Measurements from ENCODE around the gene USP40.

USP40 gene

GRCh38 chr2:233449081-233449901 is 117.3 kb downstream of the USP40 start:
- no peak overlapping the region for H3K4me3 ChIP-seq (ENCODE audit: low read depth in 1 of 2, low read length in 2 of 2)
- H3K4me2 ChIP-seq (ENCODE audit: insufficient read depth, low read length): no peak overlapping the region
- H3K9me3 ChIP-seq (ENCODE audit: insufficient read depth, low read length, severe bottlenecking): no peaks in the 10 kb centered on the region
- no peaks in the 10 kb centered on the region for H3K79me2 ChIP-seq (ENCODE audit: insufficient read depth, low read length)
- H3K27ac ChIP-seq (ENCODE audit: low read length): no peak overlapping the region
- H3K4me1 ChIP-seq (ENCODE audit: insufficient read depth, low read length): no peaks in the 10 kb centered on the region
- H2AFZ ChIP-seq (ENCODE audit: low read depth, low read length): no peak overlapping the region
- H4K20me1 ChIP-seq (ENCODE audit: insufficient read depth, low read length): 0 out of 2 replicates have a peak, but pooled peaks cover 7% of the 10 kb centered on the region
- no peak for ATAC-seq (ENCODE audit: insufficient read depth, low read depth)
- no peak for DNase-seq
- peaks cover 92% of the 10 kb centered on the region for H3K36me3 ChIP-seq (ENCODE audit: insufficient read depth, low read length)
- no peak for TF ChIP-seq CTCF (IDR thresholded peaks at IDR 0.05; ENCODE audit: borderline replicate concordance, extremely low read depth, low read length, poor library complexity, severe bottlenecking)
- TF ChIP-seq EZH2 (IDR thresholded peaks at IDR 0.05; ENCODE audit: borderline replicate concordance, low read depth, low read length, severe bottlenecking): no peak
- H3K27me3 ChIP-seq (ENCODE audit: insufficient read depth, low read length, poor library complexity): no peaks in the 10 kb centered on the region
- no peak overlapping the region for H3K9ac ChIP-seq (ENCODE audit: low read depth, low read length)

- H4K20me1 ChIP-seq (ENCODE audit: insufficient read depth, low read length): 0 out of 2 replicates have a peak, but pooled peaks cover 7% of the 10 kb centered on the region
- no peak overlapping the region for H3K4me2 ChIP-seq (ENCODE audit: insufficient read depth, low read length)
- no peaks in the 10 kb centered on the region for H3K27me3 ChIP-seq (ENCODE audit: insufficient read depth, low read length, poor library complexity)
- H3K9ac ChIP-seq (ENCODE audit: low read depth, low read length): no peak overlapping the region
- TF ChIP-seq CTCF (IDR thresholded peaks at IDR 0.05; ENCODE audit: borderline replicate concordance, extremely low read depth, low read length, poor library complexity, severe bottlenecking) (no peak), EZH2 (IDR thresholded peaks at IDR 0.05; ENCODE audit: borderline replicate concordance, low read depth, low read length, severe bottlenecking) (no peak)
- H3K9me3 ChIP-seq (ENCODE audit: insufficient read depth, low read length, severe bottlenecking): no peaks in the 10 kb centered on the region
- no peak overlapping the region for H3K27ac ChIP-seq (ENCODE audit: low read length)
- H3K79me2 ChIP-seq (ENCODE audit: insufficient read depth, low read length): no peaks in the 10 kb centered on the region
- no peaks in the 10 kb centered on the region for H3K4me1 ChIP-seq (ENCODE audit: insufficient read depth, low read length)
- no peak overlapping the region for H3K4me3 ChIP-seq (ENCODE audit: low read depth in 1 of 2, low read length in 2 of 2)
- H2AFZ ChIP-seq (ENCODE audit: low read depth, low read length): no peak overlapping the region
- H3K36me3 ChIP-seq (ENCODE audit: insufficient read depth, low read length): peaks cover 87% of the 10 kb centered on the region
- DNase-seq: no peak
- no peak for ATAC-seq (ENCODE audit: insufficient read depth, low read depth)
These were observed 118.0 kb downstream of the USP40 start for GRCh38 chr2:233448575-233448974.

- Histone ChIP-seq H3K9ac (ENCODE audit: low read depth, low read length) (no peak overlapping the region), H3K27me3 (ENCODE audit: insufficient read depth, low read length, poor library complexity) (no peaks in the 10 kb centered on the region), H3K27ac (ENCODE audit: low read length) (no peak overlapping the region), H3K4me2 (ENCODE audit: insufficient read depth, low read length) (no peak overlapping the region), H3K4me1 (ENCODE audit: insufficient read depth, low read length) (no peaks in the 10 kb centered on the region), H3K79me2 (ENCODE audit: insufficient read depth, low read length) (no peaks in the 10 kb centered on the region), H2AFZ (ENCODE audit: low read depth, low read length) (no peak overlapping the region), H3K36me3 (ENCODE audit: insufficient read depth, low read length) (peaks cover 83% of the 10 kb centered on the region), H4K20me1 (ENCODE audit: insufficient read depth, low read length) (0 out of 2 replicates have a peak, but pooled peaks cover 7% of the 10 kb centered on the region), H3K9me3 (ENCODE audit: insufficient read depth, low read length, severe bottlenecking) (no peaks in the 10 kb centered on the region), H3K4me3 (ENCODE audit: low read depth in 1 of 2, low read length in 2 of 2) (no peak overlapping the region)
- TF ChIP-seq EZH2 (IDR thresholded peaks at IDR 0.05; ENCODE audit: borderline replicate concordance, low read depth, low read length, severe bottlenecking) (no peak), CTCF (IDR thresholded peaks at IDR 0.05; ENCODE audit: borderline replicate concordance, extremely low read depth, low read length, poor library complexity, severe bottlenecking) (peak; percentile 44)
- ATAC-seq (ENCODE audit: insufficient read depth, low read depth): no peak; the same call in 2 of the 3 replicates
- peak; percentile 16 for DNase-seq
These were observed 118.4 kb downstream of the USP40 start for GRCh38 chr2:233448220-233448559.
